Measurements from ENCODE around the gene EIF3I.
A peak's percentile ranks its signal among the peaks of the same experiment; 100 is the strongest.

The EIF3I gene

DNA sequence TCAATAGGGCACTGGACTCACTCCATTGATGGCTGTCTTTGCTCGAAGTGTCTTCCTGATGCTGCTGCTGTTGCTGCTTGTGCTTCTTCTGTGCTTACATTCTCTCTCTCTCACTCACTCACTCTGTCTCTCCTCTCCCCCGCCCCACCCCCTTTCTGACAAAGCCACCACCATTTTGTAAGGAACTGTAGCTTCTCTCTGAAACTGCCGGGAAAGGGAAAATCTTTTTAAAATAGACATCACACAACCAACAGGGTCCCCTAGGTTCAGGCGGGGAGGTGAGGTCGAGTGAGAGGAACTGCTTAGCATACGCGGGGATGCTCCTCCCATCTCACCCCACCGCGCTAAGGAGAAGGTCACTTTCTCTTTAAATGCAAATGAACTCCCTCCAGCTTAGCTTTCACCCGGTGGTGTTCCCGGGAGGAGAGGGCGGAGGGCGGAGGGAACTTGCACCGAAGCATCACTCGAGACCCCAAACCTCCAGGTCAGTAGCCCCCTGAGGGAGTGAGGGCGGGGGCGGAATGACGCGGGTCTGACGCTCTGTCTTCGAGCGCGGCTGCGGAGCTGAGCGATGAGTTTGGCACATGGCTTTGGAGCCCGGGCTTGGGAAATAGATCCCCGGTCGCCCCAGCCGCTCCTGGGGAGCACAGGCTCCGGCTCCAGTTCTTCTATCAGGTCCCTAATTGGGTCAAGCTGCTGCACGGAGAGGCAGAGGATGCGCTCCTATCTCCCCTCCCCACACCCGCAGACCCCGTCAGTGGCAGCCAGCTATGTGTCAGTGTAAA, 21.8 kb upstream of the EIF3I start, which contains the start of gene CCDC28B:
Gene CCDC28B (plus strand): TSS at position 370 of the 785 bp plus-strand sequence. CDS start 1,341 bp downstream, outside the sequence.
- H3K79me2 ChIP-seq (ENCODE audit: insufficient read depth, low read length): no peaks in the 10 kb centered on the region
- no peak within 1 kb of the TSS; the same call in 1 of the 2 replicates for H2AFZ ChIP-seq (ENCODE audit: low read length)
- H3K4me1 ChIP-seq (ENCODE audit: insufficient read depth, low read length, severe bottlenecking): peaks cover 33% of the 10 kb centered on the region
- no peaks in the 10 kb centered on the region for H3K9me3 ChIP-seq (ENCODE audit: low read length)
- peak within 1 kb of the TSS; percentile 77 for H3K9ac ChIP-seq (ENCODE audit: low read length)
- no peaks in the 10 kb centered on the region for H4K20me1 ChIP-seq (ENCODE audit: insufficient read depth, low read length)
- no peaks in the 10 kb centered on the region for H3F3A ChIP-seq (ENCODE audit: insufficient read depth, low read length)
- H3K27me3 ChIP-seq (ENCODE audit: insufficient read depth, low read length): no peaks in the 10 kb centered on the region
- TF ChIP-seq CTCF (IDR thresholded peaks at IDR 0.05; ENCODE audit: low read length) (no peak), EZH2 (IDR thresholded peaks at IDR 0.05; ENCODE audit: borderline replicate concordance, low read length) (no peak)
- H3K27ac ChIP-seq (ENCODE audit: low read depth, low read length, poor library complexity, severe bottlenecking): peak within 1 kb of the TSS; percentile 75
- no peaks in the 10 kb centered on the region for H3K9me2 ChIP-seq (ENCODE audit: low read depth, low read length)
- H3K36me3 ChIP-seq (ENCODE audit: insufficient read depth, low read length): peaks cover 28% of the 10 kb centered on the region
- peak within 1 kb of the TSS; percentile 87 for H3K4me2 ChIP-seq (ENCODE audit: low read length)
- H3K4me3 ChIP-seq (ENCODE audit: low read depth, low read length, poor library complexity, severe bottlenecking): peak within 1 kb of the TSS; percentile 73

DNA sequence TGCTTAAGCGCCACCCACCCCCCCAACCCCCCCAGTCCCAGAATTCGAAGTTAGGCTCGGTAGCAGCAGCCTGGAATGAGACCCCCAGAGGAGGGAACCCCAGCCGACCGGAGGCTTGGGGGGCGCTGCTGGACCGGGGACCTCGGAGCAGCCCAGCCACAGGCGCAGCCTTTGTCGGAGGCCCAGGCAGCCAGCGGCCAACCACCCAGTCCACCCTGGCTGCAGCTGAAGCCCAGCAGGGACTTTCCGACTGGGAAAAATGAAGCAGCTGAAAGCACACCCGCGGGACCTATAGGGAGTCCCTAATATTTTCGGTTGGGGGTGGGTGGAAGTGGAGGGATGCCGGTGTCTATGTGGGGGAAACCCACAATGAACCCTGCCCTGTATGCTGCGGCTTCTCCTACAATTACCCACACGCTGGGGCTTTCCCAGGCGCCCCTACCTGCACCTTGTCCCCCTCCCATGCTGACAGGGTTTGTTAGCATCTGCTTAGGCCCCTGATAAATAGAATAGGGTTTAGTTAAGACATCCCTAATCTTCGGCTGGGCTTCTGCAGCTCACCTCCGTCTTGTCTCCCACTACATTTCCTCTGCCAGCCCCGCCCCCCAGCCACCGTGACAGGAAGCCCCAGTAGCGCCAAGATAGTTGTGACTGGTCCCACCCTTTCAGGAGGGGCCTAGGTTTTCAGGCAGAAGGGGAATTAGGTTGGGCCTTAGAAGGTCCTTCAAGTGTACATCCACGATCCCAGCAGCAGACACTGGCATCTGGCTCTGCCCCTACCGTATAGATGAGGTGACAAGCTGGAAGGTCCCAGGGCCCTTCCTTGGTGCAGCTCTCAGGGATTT, 21.0 kb upstream of the EIF3I start:
- TF ChIP-seq EZH2 (IDR thresholded peaks at IDR 0.05; ENCODE audit: borderline replicate concordance, low read length) (no peak), CTCF (IDR thresholded peaks at IDR 0.05; ENCODE audit: low read length) (no peak; the same call in 1 of the 2 replicates)
- peak overlapping the region; percentile 87 for H3K4me2 ChIP-seq (ENCODE audit: low read length)
- no peaks in the 10 kb centered on the region for H3K9me2 ChIP-seq (ENCODE audit: low read depth, low read length)
- H3K36me3 ChIP-seq (ENCODE audit: insufficient read depth, low read length): peaks cover 20% of the 10 kb centered on the region; the same call in 1 of the 2 replicates
- no peaks in the 10 kb centered on the region for H3K9me3 ChIP-seq (ENCODE audit: low read length)
- peak overlapping the region; percentile 75 for H3K27ac ChIP-seq (ENCODE audit: low read depth, low read length, poor library complexity, severe bottlenecking)
- peak overlapping the region; percentile 77 for H3K9ac ChIP-seq (ENCODE audit: low read length)
- H3K4me1 ChIP-seq (ENCODE audit: insufficient read depth, low read length, severe bottlenecking): peaks cover 37% of the 10 kb centered on the region
- no peaks in the 10 kb centered on the region for H3F3A ChIP-seq (ENCODE audit: insufficient read depth, low read length)
- no peaks in the 10 kb centered on the region for H3K27me3 ChIP-seq (ENCODE audit: insufficient read depth, low read length)
- peak overlapping the region; percentile 73 for H3K4me3 ChIP-seq (ENCODE audit: low read depth, low read length, poor library complexity, severe bottlenecking)
- H2AFZ ChIP-seq (ENCODE audit: low read length): no peak overlapping the region
- H4K20me1 ChIP-seq (ENCODE audit: insufficient read depth, low read length): no peaks in the 10 kb centered on the region
- H3K79me2 ChIP-seq (ENCODE audit: insufficient read depth, low read length): no peaks in the 10 kb centered on the region

DNA sequence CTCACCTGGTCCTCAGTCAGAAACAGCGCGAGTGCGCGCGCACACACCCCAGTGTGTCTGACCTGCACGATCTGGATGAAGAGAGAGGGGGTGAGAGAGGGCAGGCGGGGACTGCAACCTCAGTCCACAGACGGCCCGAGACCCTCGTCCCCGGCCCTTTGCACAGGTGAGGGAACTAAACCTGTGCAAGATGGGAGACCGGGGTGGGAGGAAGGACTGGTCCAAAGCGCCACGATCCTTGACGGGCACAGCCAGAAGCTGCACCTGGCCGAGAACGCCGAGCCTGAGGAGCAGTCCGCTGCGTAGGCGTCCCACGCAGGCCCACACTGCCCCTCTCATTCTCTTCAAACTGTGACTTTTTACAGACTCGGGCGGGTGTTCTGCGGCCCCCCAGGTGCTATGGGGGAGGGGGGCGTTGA, 17.3 kb upstream of the EIF3I start:
- no peak overlapping the region for H2AFZ ChIP-seq (ENCODE audit: low read length)
- no peaks in the 10 kb centered on the region for H4K20me1 ChIP-seq (ENCODE audit: insufficient read depth, low read length)
- no peaks in the 10 kb centered on the region for H3K27me3 ChIP-seq (ENCODE audit: insufficient read depth, low read length)
- peak overlapping the region; percentile 75 for H3K4me3 ChIP-seq (ENCODE audit: low read depth, low read length, poor library complexity, severe bottlenecking)
- no peaks in the 10 kb centered on the region for H3K9me3 ChIP-seq (ENCODE audit: low read length)
- H3F3A ChIP-seq (ENCODE audit: insufficient read depth, low read length): no peaks in the 10 kb centered on the region
- peak overlapping the region; percentile 84; the same call in 1 of the 2 replicates for H3K9ac ChIP-seq (ENCODE audit: low read length)
- H3K36me3 ChIP-seq (ENCODE audit: insufficient read depth, low read length): peaks cover 19% of the 10 kb centered on the region
- no peaks in the 10 kb centered on the region for H3K9me2 ChIP-seq (ENCODE audit: low read depth, low read length)
- TF ChIP-seq EZH2 (IDR thresholded peaks at IDR 0.05; ENCODE audit: borderline replicate concordance, low read length) (no peak), CTCF (IDR thresholded peaks at IDR 0.05; ENCODE audit: low read length) (no peak)
- H3K4me1 ChIP-seq (ENCODE audit: insufficient read depth, low read length, severe bottlenecking): peaks cover 35% of the 10 kb centered on the region
- H3K27ac ChIP-seq (ENCODE audit: low read depth, low read length, poor library complexity, severe bottlenecking): no peak overlapping the region
- H3K4me2 ChIP-seq (ENCODE audit: low read length): peak overlapping the region; percentile 93
- H3K79me2 ChIP-seq (ENCODE audit: insufficient read depth, low read length): no peaks in the 10 kb centered on the region

All from OCI-LY1 (cell line).